B cell (primary cell): Measurements from ENCODE around the gene VPS72. TPM values are rescaled to one million over a fixed set of nuclear protein-coding genes. Genes with fewer than 3 reads are reported as not detected.

Experiments used
- ATAC-seq: fragments of 200-7000 bp; cut with Tn5 transposase; one replicate; pipeline ENCODE4 v1.10.0; 2021; ENCODE audit warnings: low read depth, mild to moderate bottlenecking, moderate number of reproducible peaks, moderate library complexity
- CTCF ChIA-PET: fragments of 350-600 bp; sonication (Branson Sonifier 250); formaldehyde crosslinking; loops from one replicate; lab custom pipeline; 2021; ENCODE audit warnings: antibody characterized with exemption, inconsistent platforms; lab: Charles Lee
- POLR2A ChIA-PET: fragments of 350-600 bp; sonication (Branson Sonifier 250); formaldehyde crosslinking; loops from one replicate; lab custom pipeline; 2021; ENCODE audit warnings: antibody characterized with exemption; lab: Charles Lee
- DNase-seq: peaks from one replicate; pipeline ENCODE4 v3.0.0; 2013
- H2AFZ ChIP-seq: 2 replicates; pipeline ENCODE4 v1.6.1; 2012; ENCODE audit warnings: mild to moderate bottlenecking, low read depth, low read length; ENCODE audit not compliant: insufficient read depth, poor library complexity, severe bottlenecking
- H3K27ac ChIP-seq, 2 donors: 1 replicate in 1 of 2; 2 replicates in 1 of 2; pipeline ENCODE4 v1.5.1; 2012 to 2013; ENCODE audit warnings: low read length in 2 of 2, mild to moderate bottlenecking in 2 of 2, moderate library complexity in 1 of 2
- H3K27me3 ChIP-seq, 4 experiments: fragments of 200-600 bp in 1 of 4; sonication (generic) in 1 of 4; replicated peaks in 1 of 4; 1 replicate in 2 of 4; 2 replicates in 2 of 4; pipeline versions ENCODE4 v1.6.1 to v1.7.0; 2013 to 2016; ENCODE audit warnings: low read length in 3 of 4, mild to moderate bottlenecking in 2 of 4, mixed read lengths in 1 of 4, moderate library complexity in 1 of 4; ENCODE audit not compliant: insufficient read depth in 4 of 4, control insufficient read depth in 3 of 4; ENCODE audit errors: control extremely low read depth in 1 of 4
- H3K36me3 ChIP-seq, 2 experiments: replicated peaks in 1 of 2; 1 replicate in 1 of 2; 2 replicates in 1 of 2; pipeline versions ENCODE4 v1.6.1 to v1.7.1; 2013; ENCODE audit warnings: low read length in 1 of 2; ENCODE audit not compliant: insufficient read depth in 2 of 2, control insufficient read depth in 1 of 2; ENCODE audit errors: control extremely low read depth in 1 of 2, extremely low read depth in 1 of 2
- H3K4me1 ChIP-seq, 2 donors: fragments of 200-600 bp in 1 of 2; sonication (generic) in 1 of 2; 1 replicate in 1 of 2; 2 replicates in 1 of 2; pipeline versions ENCODE4 v1.5.1 to v1.6.1; 2013 to 2017; ENCODE audit warnings: low read length in 2 of 2; ENCODE audit not compliant: control insufficient read depth in 2 of 2, insufficient read depth in 2 of 2
- H3K4me2 ChIP-seq: replicated peaks from 2 replicates; pipeline ENCODE3; 2012; ENCODE audit warnings: mild to moderate bottlenecking, low read depth, low read length; ENCODE audit not compliant: poor library complexity, severe bottlenecking
- H3K4me3 ChIP-seq, 5 experiments: fragments of 200-600 bp in 1 of 5; sonication (generic) in 1 of 5; 1 replicate in 3 of 5; 2 replicates in 2 of 5; pipeline versions ENCODE4 v1.5.1 to v1.7.0; 2011 to 2016; ENCODE audit warnings: low read length in 4 of 5, mild to moderate bottlenecking in 4 of 5, low read depth in 2 of 5, control low read depth in 1 of 5, moderate library complexity in 1 of 5; ENCODE audit not compliant: insufficient read depth in 1 of 5; ENCODE audit errors: control extremely low read depth in 1 of 5, extremely low read depth in 1 of 5
- H3K79me2 ChIP-seq: fragments of 200-600 bp; sonication (generic); one replicate; pipeline ENCODE4 v1.6.0; 2016; ENCODE audit warnings: low read length; ENCODE audit not compliant: control insufficient read depth, insufficient read depth
- H3K9ac ChIP-seq: fragments of 200-600 bp; sonication (generic); 2 replicates; pipeline ENCODE4 v1.6.1; 2017; ENCODE audit warnings: mild to moderate bottlenecking, low read length, moderate library complexity
- H3K9me3 ChIP-seq, 3 donors: one replicate each; pipeline versions ENCODE4 v1.6.1 to v1.7.1; 2013; ENCODE audit warnings: low read length in 2 of 3; ENCODE audit not compliant: control insufficient read depth in 2 of 3, insufficient read depth in 1 of 3; ENCODE audit errors: control extremely low read depth in 1 of 3
- H4K20me1 ChIP-seq: 2 replicates; pipeline ENCODE4 v1.6.0; 2012; ENCODE audit warnings: mild to moderate bottlenecking, low read length; ENCODE audit not compliant: insufficient read depth, control insufficient read depth, poor library complexity, severe bottlenecking
- H3K27ac Mint-ChIP-seq: one replicate; pipeline ENCODE4 v1.8.0; 2021; ENCODE audit warnings: mixed read lengths
- H3K27me3 Mint-ChIP-seq: one replicate; pipeline ENCODE4 v1.8.0; 2021; ENCODE audit warnings: mixed read lengths
- H3K4me1 Mint-ChIP-seq: one replicate; pipeline ENCODE4 v1.8.0; 2021; ENCODE audit warnings: mixed read lengths
- H3K4me3 Mint-ChIP-seq: one replicate; pipeline ENCODE4 v1.8.0; 2021; ENCODE audit warnings: mixed read lengths
- H3K9me3 Mint-ChIP-seq: one replicate; pipeline ENCODE4 v1.8.0; 2022; ENCODE audit warnings: mixed read lengths; ENCODE audit not compliant: insufficient read depth
- CTCF ChIP-seq: fragments of 200-600 bp; IDR thresholded peaks from one replicate; pipeline ENCODE4 v1.8.0; 2022; ENCODE audit warnings: antibody characterized with exemption, mild to moderate bottlenecking
- EZH2 ChIP-seq: IDR thresholded peaks from 2 replicates; pipeline ENCODE4 v1.6.1; 2012; ENCODE audit warnings: borderline replicate concordance, low read depth, mild to moderate bottlenecking, moderate library complexity, low read length; ENCODE audit not compliant: insufficient read depth, poor library complexity, severe bottlenecking
- WGBS: methylation state at CpG from one replicate; pipeline ENCODE4 v1.1.5; 2013; ENCODE audit warnings: missing lambda C conversion rate; ENCODE audit not compliant: insufficient coverage; 5-methylcytosine and 5-hydroxymethylcytosine counted together
- intact Hi-C: fragments of 100-400 bp; cut with micrococcal nuclease; formaldehyde crosslinking; loops from one replicate; pipeline ENCODE4 v1.10.0; 2022
- polyA plus RNA-seq: library from polyadenylated mRNA; depleted of rRNA; stranded (reverse); fragments of >200 nt; gene quantifications from 2 replicates; pipeline ENCODE4 v1.2.3, GENCODE V29; 2012
- total RNA-seq, 2 donors: library from RNA; stranded (reverse); fragments of 120-200 nt in 1 of 2; gene quantifications; 1 replicate in 1 of 2; 2 replicates in 1 of 2; pipeline versions ENCODE4 v1.2.3 to v1.2.4, GENCODE V29; 2013 to 2022

Gene VPS72
- total and polyA plus RNA-seq, 2 donors (not counting 1 experiment from before 2014, with no cell fraction given) = 42.1 to 48.7 TPM

- ATAC-seq = no peak
- H3K4me2 ChIP-seq = no peak overlapping the region
- no peak overlapping the region for H3K27ac ChIP-seq
- no peak overlapping the region for H2AFZ ChIP-seq
- H4K20me1 ChIP-seq = no peaks in the 10 kb centered on the region
- peaks cover 9 to 29% of the 10 kb centered on the region in 2 experiments for H3K36me3 ChIP-seq
- WGBS = no CpG with 5 or more reads among the region's 1 CpG
- no peaks in the 10 kb centered on the region for H3K9me3 ChIP-seq
- Mint-ChIP-seq H3K27me3 (no peaks in the 10 kb centered on the region), H3K9me3 (no peaks in the 10 kb centered on the region), H3K4me3 (no peak overlapping the region), H3K4me1 (peaks cover 26% of the 10 kb centered on the region), H3K27ac (no peak overlapping the region)
- H3K4me3 ChIP-seq = no peak overlapping the region
- ChIA-PET CTCF (interaction anchor here (1.0 kb wide), 1 partner anchor 12 kb away, joined by 4 read pairs; no protein-coding TSS in a partner anchor), POLR2A (interaction anchor here (0.7 kb wide), 1 partner anchor 122 kb away, joined by 4 read pairs; no protein-coding TSS in a partner anchor)
- peaks cover 13 to 22% of the 10 kb centered on the region in 2 donors for H3K4me1 ChIP-seq
- no peak overlapping the region for H3K9ac ChIP-seq
- DNase-seq = no peak
- H3K27me3 ChIP-seq = no peaks in the 10 kb centered on the region
- intact Hi-C loops = no loop called here
- H3K79me2 ChIP-seq = peaks cover 32% of the 10 kb centered on the region
- no peak for TF ChIP-seq EZH2
- no peak for TF ChIP-seq CTCF
Measured at GRCh38 chr1:151187205-151187604, 2.8 kb downstream of the VPS72 start.

- H4K20me1 ChIP-seq = no peaks in the 10 kb centered on the region
- no peaks in the 10 kb centered on the region for H3K9me3 Mint-ChIP-seq
- H3K27ac Mint-ChIP-seq = no peak overlapping the region
- H3K4me1 Mint-ChIP-seq = peaks cover 14% of the 10 kb centered on the region
- ATAC-seq (no peak), DNase-seq (no peak)
- ChIA-PET POLR2A (no interaction called here), CTCF (interaction anchor here (0.6 kb wide), 1 partner anchor 84 kb away, joined by 4 read pairs; no protein-coding TSS in a partner anchor)
- H3K9me3 ChIP-seq = no peaks in the 10 kb centered on the region
- no peak overlapping the region for H3K9ac ChIP-seq
- peaks cover 15 to 41% of the 10 kb centered on the region in 2 experiments for H3K36me3 ChIP-seq
- peaks cover 10 to 11% of the 10 kb centered on the region in 2 donors for H3K4me1 ChIP-seq
- H3K4me3 ChIP-seq = no peak overlapping the region
- H3K27me3 ChIP-seq = no peaks in the 10 kb centered on the region
- H3K27ac ChIP-seq = no peak overlapping the region
- no peaks in the 10 kb centered on the region for H3K27me3 Mint-ChIP-seq
- H3K79me2 ChIP-seq = peaks cover 19% of the 10 kb centered on the region
- H3K4me2 ChIP-seq = no peak overlapping the region
- no peak for TF ChIP-seq CTCF
- H3K4me3 Mint-ChIP-seq = no peak overlapping the region
- intact Hi-C loops = no loop called here
- whole genome bisulfite sequencing = 100% methylated on average over 2 of the region's 10 CpGs
- H2AFZ ChIP-seq = no peak overlapping the region
Measured at GRCh38 chr1:151184211-151184610, 5.8 kb downstream of the VPS72 start.
